ENCODE results near the gene MRLN.
A peak's percentile ranks its signal among the peaks of the same experiment; 100 is the strongest.

MRLN gene

GRCh38 chr10:59702347-59702746 is 50.9 kb downstream of the MRLN start:
- no peak for DNase-seq

DNA sequence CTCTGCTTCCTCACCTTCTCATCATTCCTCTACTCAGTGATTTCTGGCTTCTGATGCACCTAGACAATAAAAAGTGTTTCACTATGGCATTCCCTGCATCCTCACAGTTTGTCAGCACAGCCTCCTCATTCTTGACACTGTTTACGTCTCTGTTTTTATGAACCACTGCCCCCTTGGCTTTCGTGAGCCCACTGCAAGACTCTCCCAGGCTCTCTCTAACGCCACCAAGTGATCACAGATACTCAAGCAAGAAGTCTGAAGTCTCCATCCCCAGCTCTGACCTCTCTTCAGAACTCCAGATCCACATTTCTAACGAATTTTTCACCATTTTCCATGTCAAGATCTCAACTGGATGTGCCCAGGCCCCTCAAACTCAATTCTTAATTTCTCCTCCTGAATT is 52.5 kb downstream of the MRLN start:
- no peak for DNase-seq

DNA sequence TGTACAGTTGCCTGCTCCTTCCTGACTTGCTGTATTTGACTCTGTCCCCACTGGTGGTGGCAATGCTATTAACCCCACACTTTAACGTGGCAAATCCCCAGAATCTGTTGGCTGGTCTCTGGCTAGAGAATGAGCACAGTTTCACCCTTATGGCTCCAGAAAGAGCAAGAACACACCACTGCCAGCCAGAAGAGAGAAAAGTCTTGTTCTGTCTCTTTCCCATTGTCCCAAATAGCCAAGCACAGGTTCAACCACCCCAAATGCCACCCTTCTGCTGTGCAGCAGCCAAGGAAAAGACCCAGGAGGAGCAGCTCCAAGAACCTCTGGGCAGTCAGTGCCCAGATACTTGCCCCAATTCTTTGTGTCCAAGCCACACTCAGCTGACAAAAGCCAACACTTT is 54.9 kb downstream of the MRLN start:
- peak in 1 of 2 donors; percentile 26 for DNase-seq

DNA sequence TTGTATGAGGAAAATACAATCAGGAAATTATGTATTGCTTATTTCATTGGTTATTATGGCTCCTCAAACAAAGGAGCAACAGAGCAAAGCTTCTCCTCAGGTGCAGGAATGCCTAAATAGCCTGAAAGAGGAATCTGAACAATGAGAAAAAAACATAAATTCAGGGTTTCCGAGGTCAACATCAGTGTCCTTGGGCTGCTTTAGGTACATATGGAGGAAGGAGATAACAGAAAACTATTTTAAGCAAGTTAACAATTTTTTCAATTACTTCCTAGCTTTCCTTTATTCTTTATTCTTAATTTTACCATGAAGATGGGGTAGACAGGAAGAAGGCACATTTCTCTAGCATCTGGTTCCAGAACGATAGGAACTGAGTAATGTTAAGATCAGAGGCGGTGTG is 57.6 kb downstream of the MRLN start:
- no peak for DNase-seq

DNA sequence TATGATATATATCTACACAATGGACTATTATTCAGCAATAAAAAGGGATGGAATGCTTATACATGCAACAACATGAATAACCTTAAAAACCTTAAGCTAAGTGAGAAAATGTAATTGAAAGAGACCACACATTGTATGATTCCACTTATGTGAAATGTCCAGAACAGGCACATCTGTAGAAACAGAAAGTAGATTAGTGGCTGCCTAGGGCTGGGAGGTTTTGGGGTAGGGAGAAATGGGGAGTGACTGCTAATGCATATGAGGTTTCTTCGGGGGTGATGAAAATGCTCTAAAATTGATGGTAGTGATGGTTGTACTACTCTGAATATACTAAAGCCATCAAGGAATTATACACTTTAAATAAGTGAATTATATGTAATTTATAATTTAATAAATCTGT is 58.3 kb downstream of the MRLN start:
- DNase-seq, result no peak

DNA sequence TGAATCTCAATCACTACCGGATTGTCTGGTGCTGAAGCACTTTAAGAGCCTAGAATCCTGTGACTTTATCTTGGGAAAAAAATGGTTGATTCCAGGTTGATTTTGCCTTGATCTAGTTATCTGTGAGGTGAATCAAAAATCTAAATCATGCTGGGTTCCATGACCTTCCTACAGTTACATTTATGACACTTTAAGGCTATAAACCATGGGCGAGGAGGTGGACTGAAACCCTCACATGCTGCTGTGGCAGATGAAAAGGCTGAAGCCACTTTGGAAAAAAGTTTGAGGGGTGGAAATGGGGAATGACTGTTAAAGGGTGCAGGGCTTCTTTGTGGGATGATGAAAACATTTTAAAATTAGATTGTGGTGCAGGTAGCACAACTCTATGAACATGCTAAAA is 61.1 kb downstream of the MRLN start:
- DNase-seq, result no peak

DNA sequence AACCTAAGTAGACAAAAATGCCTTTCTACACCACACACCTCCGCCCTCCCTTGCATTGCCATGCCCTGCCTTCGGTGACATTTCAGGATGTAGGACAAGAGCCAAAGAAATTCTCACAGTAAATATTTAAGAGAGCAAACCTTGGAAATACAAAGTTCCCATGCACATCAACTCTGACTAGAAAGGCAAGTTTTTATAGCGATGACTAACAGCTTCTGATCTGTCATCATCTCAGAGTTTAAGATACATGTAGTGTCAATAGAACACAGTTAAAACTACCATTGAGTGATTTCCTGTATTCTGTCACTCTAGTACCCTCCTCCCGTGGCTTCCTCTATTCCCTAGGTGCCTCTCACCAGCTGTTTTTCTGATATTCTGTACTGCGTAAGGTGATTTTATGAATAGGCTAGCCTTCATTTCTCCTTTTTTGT is 64.3 kb downstream of the MRLN start:
- DNase-seq, result no peak

- DNase-seq, result no peak
These were observed 65.6 kb downstream of the MRLN start for GRCh38 chr10:59687657-59688056.

Measured in hippocampal formation (tissue), 2 donors.